ENCODE measurements around the gene BACH2. TPM values are rescaled to one million over a fixed set of nuclear protein-coding genes. Genes with fewer than 3 reads are reported as not detected.

The BACH2 gene
- total and polyA plus RNA-seq, 2 experiments from 2014 or later = 1.6 to 5.7 TPM

GRCh38 chr6:89997456-89998445 lies 298.9 kb downstream of the BACH2 start:
- Histone ChIP-seq H3K4me3 (no peak overlapping the region), H3K4me1 (ENCODE audit: insufficient read depth) (no peaks in the 10 kb centered on the region), H3K9me2 (ENCODE audit: insufficient read depth) (peaks cover 4% of the 10 kb centered on the region; the same call in 1 of the 2 replicates), H2AFZ (no peak overlapping the region), H3K27me3 (ENCODE audit: insufficient read depth) (no peaks in the 10 kb centered on the region), H3K36me3 (ENCODE audit: insufficient read depth) (no peaks in the 10 kb centered on the region), H3K27ac (ENCODE audit: low read depth) (no peak overlapping the region), H3K4me2 (no peak overlapping the region), H3F3A (replicated peaks; ENCODE audit: low read depth) (no peaks in the 10 kb centered on the region), H4K20me1 (replicated peaks; ENCODE audit: insufficient read depth) (no peaks in the 10 kb centered on the region), H3K79me2 (replicated peaks; ENCODE audit: insufficient read depth) (no peaks in the 10 kb centered on the region)
- Mint-ChIP-seq H3K4me3 (no peak overlapping the region), H3K4me1 (no peaks in the 10 kb centered on the region), H3K27me3 (ENCODE audit: insufficient read depth, low read depth, poor library complexity) (no peaks in the 10 kb centered on the region), H3K27ac (no peak overlapping the region), H3K36me3 (ENCODE audit: low read depth) (no peaks in the 10 kb centered on the region), H3K9me3 (no peaks in the 10 kb centered on the region)
- no peak for DNase-seq (ENCODE audit: low spot score)
- no peak for TF ChIP-seq POLR2AphosphoS5 (IDR thresholded peaks at IDR 0.05; ENCODE audit: low read depth)
- no peak for TF ChIP-seq NANOG (IDR thresholded peaks at IDR 0.05; ENCODE audit: borderline replicate concordance)
- no peak for TF ChIP-seq ZNF114 (CRISPR knock-in tag; IDR thresholded peaks at IDR 0.05)
- TF ChIP-seq JUNB (IDR thresholded peaks at IDR 0.05; ENCODE audit: unreplicated experiment) = no peak
- TF ChIP-seq CTCF (conservative IDR thresholded peaks at IDR 0.05; ENCODE audit: low read depth in 2 of 2) = no peak
- no peak for TF ChIP-seq ZNF462 (CRISPR knock-in tag; IDR thresholded peaks at IDR 0.05)
- no peak for TF ChIP-seq STAT1 (IDR thresholded peaks at IDR 0.05; ENCODE audit: unreplicated experiment)
- TF ChIP-seq CREB1 (CRISPR knock-in tag; IDR thresholded peaks at IDR 0.05; ENCODE audit: low read depth) = no peak
- TF ChIP-seq EZH2phosphoT487 (IDR thresholded peaks at IDR 0.05; ENCODE audit: unreplicated experiment) = no peak
- TF ChIP-seq EZH2 (IDR thresholded peaks at IDR 0.05; ENCODE audit: low read depth, unreplicated experiment) = no peak
- no peak for TF ChIP-seq REST (IDR thresholded peaks at IDR 0.05; ENCODE audit: unreplicated experiment)
- no peak for TF ChIP-seq ZNF331 (CRISPR knock-in tag; IDR thresholded peaks at IDR 0.05; ENCODE audit: low read depth)
- TF ChIP-seq ETS1 (IDR thresholded peaks at IDR 0.05) = no peak
- ATAC-seq = no peak

Data from GM23338 (cell line).